HCT116 (cell line): Measurements from ENCODE around the gene PHGDH. TPM values are rescaled to one million over a fixed set of nuclear protein-coding genes. Genes with fewer than 3 reads are reported as not detected.

Experiments used
- ATAC-seq: fragments of 200-7000 bp; cut with Tn5 transposase; 2 replicates; pipeline ENCODE4 v1.9.1; 2020; ENCODE audit warnings: mild to moderate bottlenecking, moderate library complexity
- BruUV-seq: library from RNA; stranded (reverse); fragments of 400-500 nt; replicated peaks from 2 replicates; lab custom pipeline; 2021; lab: Mats Ljungman, UMichigan
- CTCF ChIA-PET: fragments of 300-600 bp; sonication (Branson Sonifier 250); formaldehyde crosslinking; loops from one replicate; lab custom pipeline; 2021; ENCODE audit warnings: antibody characterized with exemption; lab: Charles Lee
- POLR2A ChIA-PET: fragments of 300-600, 350-600 bp; sonication (Branson Sonifier 250); formaldehyde crosslinking; loops from one replicate; lab custom pipeline; 2021; ENCODE audit warnings: antibody characterized with exemption; lab: Charles Lee
- RAD21 ChIA-PET, 2 experiments: fragments of 300-600 bp; sonication (Branson Sonifier 250); formaldehyde crosslinking; loops; one replicate each; lab custom pipeline; 2023; ENCODE audit warnings: low total read pairs in 2 of 2; ENCODE audit not compliant: uncharacterized antibody in 2 of 2, unreplicated experiment in 2 of 2, low non-redundant PET in 1 of 2; lab: Charles Lee
- DNase-seq: peaks from one replicate; pipeline ENCODE4 v3.0.0-alpha.2; 2010; ENCODE audit warnings: low read depth, low spot score
- H2AFZ ChIP-seq: fragments of 200-600 bp; shearing (Covaris generic), sonication (generic); 2 replicates; pipeline ENCODE4 v1.6.1; 2017; ENCODE audit warnings: low read depth, mixed run types, mixed read lengths, antibody characterized with exemption, low read length; ENCODE audit not compliant: poor library complexity, severe bottlenecking
- H3K27ac ChIP-seq: 2 replicates; pipeline ENCODE4 v1.5.1; 2012; ENCODE audit warnings: low read depth, low read length
- H3K27me3 ChIP-seq: fragments of 200-600 bp; sonication (generic); 2 replicates; pipeline ENCODE4 v1.6.1; 2016; ENCODE audit warnings: mixed run types, low read length, mixed read lengths; ENCODE audit not compliant: insufficient read depth
- H3K36me3 ChIP-seq, 2 experiments: fragments of 200-500 bp in 1 of 2; fragments of 200-600 bp in 1 of 2; sonication (Bioruptor generic) in 1 of 2; sonication (generic) in 1 of 2; 2 replicates each; pipeline versions ENCODE4 v1.5.1 to v1.6.1; 2014 to 2016; ENCODE audit warnings: low read length in 2 of 2, inconsistent platforms in 1 of 2, mixed read lengths in 1 of 2, mixed run types in 1 of 2; ENCODE audit not compliant: insufficient read depth in 2 of 2, control insufficient read depth in 1 of 2
- H3K4me1 ChIP-seq, 2 experiments: fragments of 200-600 bp in 1 of 2; sonication (generic) in 1 of 2; 2 replicates each; pipeline versions ENCODE4 v1.5.1 to v1.6.1; 2012 to 2017; ENCODE audit warnings: low read length in 2 of 2, inconsistent platforms in 1 of 2, mild to moderate bottlenecking in 1 of 2, mixed read lengths in 1 of 2, mixed run types in 1 of 2, moderate library complexity in 1 of 2; ENCODE audit not compliant: insufficient read depth in 2 of 2, control insufficient read depth in 1 of 2
- H3K4me2 ChIP-seq: fragments of 200-600 bp; sonication (generic); 2 replicates; pipeline ENCODE4 v1.6.1; 2017; ENCODE audit warnings: mixed run types, low read length, mixed read lengths
- H3K4me3 ChIP-seq, 2 experiments: fragments of 200-600 bp in 1 of 2; sonication (generic) in 1 of 2; replicated peaks in 1 of 2; 2 replicates each; pipeline ENCODE4 v1.5.1; 2011 to 2016; ENCODE audit warnings: low read length in 2 of 2, control low read depth in 1 of 2, low read depth in 1 of 2, mild to moderate bottlenecking in 1 of 2, mixed read lengths in 1 of 2, mixed run types in 1 of 2
- H3K79me2 ChIP-seq: fragments of 200-600 bp; sonication (generic); 2 replicates; pipeline ENCODE4 v1.6.1; 2017; ENCODE audit warnings: mild to moderate bottlenecking, mixed run types, low read length, moderate library complexity, mixed read lengths; ENCODE audit not compliant: insufficient read depth
- H3K9ac ChIP-seq: fragments of 200-600 bp; sonication (generic); 2 replicates; pipeline ENCODE4 v1.6.1; 2016; ENCODE audit warnings: low read length, mixed read lengths
- H3K9me2 ChIP-seq: fragments of 200-600 bp; sonication (generic), shearing (Covaris generic); 2 replicates; pipeline ENCODE4 v1.6.1; 2017; ENCODE audit warnings: mixed run types, mild to moderate bottlenecking, moderate library complexity; ENCODE audit not compliant: insufficient read depth
- H3K9me3 ChIP-seq, 2 experiments: fragments of 200-500 bp in 1 of 2; fragments of 200-600 bp in 1 of 2; sonication (Bioruptor generic) in 1 of 2; sonication (generic) in 1 of 2; 2 replicates each; pipeline ENCODE4 v1.6.1; 2014 to 2017; ENCODE audit warnings: low read length in 2 of 2, mixed read lengths in 2 of 2, inconsistent platforms in 1 of 2, low read depth in 1 of 2, mild to moderate bottlenecking in 1 of 2, mixed run types in 1 of 2, moderate library complexity in 1 of 2; ENCODE audit not compliant: control insufficient read depth in 1 of 2, insufficient read depth in 1 of 2
- H4K20me1 ChIP-seq: fragments of 200-600 bp; sonication (generic), shearing (Covaris generic); 2 replicates; pipeline ENCODE4 v1.6.1; 2017; ENCODE audit warnings: mixed run types, mild to moderate bottlenecking, moderate library complexity; ENCODE audit not compliant: insufficient read depth
- CTCF ChIP-seq, 3 experiments: fragments of 200-600 bp in 1 of 3; sonication (generic) in 1 of 3; IDR thresholded peaks in 2 of 3; conservative IDR thresholded peaks in 1 of 3; 2 replicates each; pipeline ENCODE4 v1.5.1; 2012 to 2017; ENCODE audit warnings: low read depth in 2 of 3, low read length in 2 of 3, antibody characterized with exemption in 1 of 3, borderline replicate concordance in 1 of 3, control low read depth in 1 of 3, mild to moderate bottlenecking in 1 of 3, mixed read lengths in 1 of 3, mixed run types in 1 of 3, moderate library complexity in 1 of 3; ENCODE audit not compliant: insufficient read depth in 1 of 3
- ELF1 ChIP-seq: IDR thresholded peaks from 2 replicates; pipeline ENCODE4 v1.6.1; 2012; ENCODE audit warnings: low read depth, borderline replicate concordance
- FOSL1 ChIP-seq: IDR thresholded peaks from 2 replicates; pipeline ENCODE4 v1.6.1; 2012; ENCODE audit warnings: low read depth
- JUND ChIP-seq: IDR thresholded peaks from 2 replicates; pipeline ENCODE4 v1.6.1; 2012
- MAX ChIP-seq: IDR thresholded peaks from 2 replicates; pipeline ENCODE4 v1.6.1; 2012
- POLR2AphosphoS5 ChIP-seq: IDR thresholded peaks from 2 replicates; pipeline ENCODE4 v1.6.1; 2011; ENCODE audit warnings: mild to moderate bottlenecking, low read depth, low read length, moderate library complexity
- RAD21 ChIP-seq: IDR thresholded peaks from 2 replicates; pipeline ENCODE4 v1.6.1; 2012; ENCODE audit warnings: low read depth, mild to moderate bottlenecking
- ZFX ChIP-seq: fragments of 450-650 bp; IDR thresholded peaks from 2 replicates; pipeline ENCODE4 v1.6.1; 2017
- ZNF274 ChIP-seq: fragments of 200-500 bp; sonication (Bioruptor generic); IDR thresholded peaks from 2 replicates; pipeline ENCODE4 v1.6.1; 2014; ENCODE audit warnings: mild to moderate bottlenecking, low read depth, low read length, inconsistent platforms
- intact Hi-C: fragments of 100-400 bp; cut with micrococcal nuclease; formaldehyde crosslinking; loops from 2 replicates; pipeline ENCODE4 v1.10.0; 2022
- total RNA-seq: library from RNA; stranded (reverse); gene quantifications from one replicate; pipeline ENCODE4 v1.2.1, GENCODE V29; 2021; ENCODE audit not compliant: unreplicated experiment
- TF ChIP-seq, protein P1 (sequence below): IDR thresholded peaks from 2 replicates; pipeline ENCODE4 v1.6.1; 2012; ENCODE audit warnings: low read depth

The PHGDH gene
- total RNA-seq, 1 experiment from 2014 or later: 187 TPM

DNA sequence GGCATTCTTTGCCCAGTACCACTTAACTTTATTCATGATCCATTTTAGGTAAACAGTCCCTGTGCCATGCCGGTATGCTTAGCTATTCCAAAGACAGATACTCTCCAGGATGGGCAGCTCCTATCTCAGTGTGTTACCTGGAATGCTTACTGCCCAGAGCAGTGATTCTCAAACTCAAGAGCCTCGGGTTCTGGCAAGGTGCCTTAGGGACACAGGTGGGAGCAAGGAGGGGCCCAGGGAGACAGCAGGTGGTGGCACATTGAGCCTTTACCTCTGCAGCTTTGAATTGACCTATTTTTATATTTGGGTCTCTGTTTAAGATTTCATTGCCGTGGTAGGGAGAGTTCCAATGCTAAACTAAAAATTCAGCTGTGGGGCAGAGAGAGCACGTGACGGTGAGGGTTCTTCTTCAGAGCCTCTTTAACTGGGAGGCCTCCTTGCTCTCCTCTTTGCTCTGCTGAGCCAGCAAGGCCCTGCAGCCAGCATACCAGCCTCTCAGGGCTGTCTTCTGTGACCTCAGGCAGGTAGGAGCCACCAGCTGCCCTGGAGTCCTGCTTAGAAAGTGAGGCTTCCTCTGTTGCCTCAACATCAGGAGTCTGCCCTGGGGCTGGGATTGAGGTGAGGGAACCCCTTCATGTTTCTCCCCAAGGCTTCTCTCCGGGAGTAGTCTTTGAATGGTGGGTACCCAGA lies 20.2 kb downstream of the PHGDH start:
- no peak overlapping the region for H3K4me2 ChIP-seq
- H3K4me1 ChIP-seq: peaks cover 0 to 7% of the 10 kb centered on the region in 2 experiments; a peak in 1 of 4 replicates
- H3K36me3 ChIP-seq: peaks cover 6 to 36% of the 10 kb centered on the region in 2 experiments; a peak in 3 of 4 replicates
- CTCF ChIA-PET: no interaction called here
- H4K20me1 ChIP-seq: no peaks in the 10 kb centered on the region
- RAD21 ChIA-PET: no interaction called here
- no peak for ATAC-seq
- TF ChIP-seq RAD21 (no peak), ELF1 (no peak), ZFX (no peak), JUND (no peak), MAX (no peak), FOSL1 (no peak), CTCF (IDR thresholded peaks at IDR 0.05 in 2 of 3, conservative IDR thresholded peaks at IDR 0.05 in 1 of 3; ENCODE audit: borderline replicate concordance in 1 of 3, insufficient read depth in 1 of 3, low read depth in 2 of 3, low read length in 2 of 3) (no peak), ZNF274 (no peak), POLR2AphosphoS5 (no peak)
- TF ChIP-seq, protein P1, sequence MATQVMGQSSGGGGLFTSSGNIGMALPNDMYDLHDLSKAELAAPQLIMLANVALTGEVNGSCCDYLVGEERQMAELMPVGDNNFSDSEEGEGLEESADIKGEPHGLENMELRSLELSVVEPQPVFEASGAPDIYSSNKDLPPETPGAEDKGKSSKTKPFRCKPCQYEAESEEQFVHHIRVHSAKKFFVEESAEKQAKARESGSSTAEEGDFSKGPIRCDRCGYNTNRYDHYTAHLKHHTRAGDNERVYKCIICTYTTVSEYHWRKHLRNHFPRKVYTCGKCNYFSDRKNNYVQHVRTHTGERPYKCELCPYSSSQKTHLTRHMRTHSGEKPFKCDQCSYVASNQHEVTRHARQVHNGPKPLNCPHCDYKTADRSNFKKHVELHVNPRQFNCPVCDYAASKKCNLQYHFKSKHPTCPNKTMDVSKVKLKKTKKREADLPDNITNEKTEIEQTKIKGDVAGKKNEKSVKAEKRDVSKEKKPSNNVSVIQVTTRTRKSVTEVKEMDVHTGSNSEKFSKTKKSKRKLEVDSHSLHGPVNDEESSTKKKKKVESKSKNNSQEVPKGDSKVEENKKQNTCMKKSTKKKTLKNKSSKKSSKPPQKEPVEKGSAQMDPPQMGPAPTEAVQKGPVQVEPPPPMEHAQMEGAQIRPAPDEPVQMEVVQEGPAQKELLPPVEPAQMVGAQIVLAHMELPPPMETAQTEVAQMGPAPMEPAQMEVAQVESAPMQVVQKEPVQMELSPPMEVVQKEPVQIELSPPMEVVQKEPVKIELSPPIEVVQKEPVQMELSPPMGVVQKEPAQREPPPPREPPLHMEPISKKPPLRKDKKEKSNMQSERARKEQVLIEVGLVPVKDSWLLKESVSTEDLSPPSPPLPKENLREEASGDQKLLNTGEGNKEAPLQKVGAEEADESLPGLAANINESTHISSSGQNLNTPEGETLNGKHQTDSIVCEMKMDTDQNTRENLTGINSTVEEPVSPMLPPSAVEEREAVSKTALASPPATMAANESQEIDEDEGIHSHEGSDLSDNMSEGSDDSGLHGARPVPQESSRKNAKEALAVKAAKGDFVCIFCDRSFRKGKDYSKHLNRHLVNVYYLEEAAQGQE: no peak
- intact Hi-C loops: no loop called here
- BruUV-seq: no TSS peak
- H3K9ac ChIP-seq: no peak overlapping the region
- no peak overlapping the region for H3K4me3 ChIP-seq
- H3K27me3 ChIP-seq: no peaks in the 10 kb centered on the region
- no peak overlapping the region for H3K27ac ChIP-seq
- no peaks in the 10 kb centered on the region for H3K79me2 ChIP-seq
- no peaks in the 10 kb centered on the region for H3K9me3 ChIP-seq
- POLR2A ChIA-PET: no interaction called here
- no peak overlapping the region for H2AFZ ChIP-seq
- DNase-seq: no peak
- H3K9me2 ChIP-seq: no peaks in the 10 kb centered on the region
